ENCODE data around the gene FGFR2.

The FGFR2 gene

GRCh38 chr10:121442086-121442935 is 155.9 kb downstream of the FGFR2 start:
- no peak for DNase-seq

GRCh38 chr10:121440461-121440860 is 157.8 kb downstream of the FGFR2 start:
- no peak for DNase-seq

GRCh38 chr10:121438333-121438732 is 159.9 kb downstream of the FGFR2 start:
- DNase-seq: no peak

- DNase-seq: no peak
Measured at GRCh38 chr10:121437596-121437995, 160.6 kb downstream of the FGFR2 start.

GRCh38 chr10:121436630-121437341 is 161.5 kb downstream of the FGFR2 start:
- DNase-seq: no peak

GRCh38 chr10:121436281-121436629 is 162.0 kb downstream of the FGFR2 start:
- no peak for DNase-seq

- DNase-seq: no peak
Measured at GRCh38 chr10:121435099-121435875, 163.0 kb downstream of the FGFR2 start.

- no peak for DNase-seq
Measured at GRCh38 chr10:121433965-121434364, 164.3 kb downstream of the FGFR2 start.

- no peak for DNase-seq
Measured at GRCh38 chr10:121428867-121429266, 169.4 kb downstream of the FGFR2 start.
